ENCODE measurements around the gene MAPK4. TPM values are rescaled to one million over a fixed set of nuclear protein-coding genes. Genes with fewer than 3 reads are reported as not detected.

MAPK4 gene
- total RNA-seq, 1 donor from 2014 or later = 0.89 TPM

- DNase-seq (ENCODE audit: low spot score) (no peak), ATAC-seq (no peak)
- intact Hi-C loops (cut with DNase I) = no loop called here
Measured at GRCh38 chr18:50665015-50665414, 105.1 kb downstream of the MAPK4 start.

GRCh38 chr18:50665519-50665918 is 105.6 kb downstream of the MAPK4 start:
- ATAC-seq (no peak), DNase-seq (ENCODE audit: low spot score) (no peak)
- intact Hi-C loops (cut with DNase I) = no loop called here

- intact Hi-C loops (cut with DNase I) = no loop called here
- ATAC-seq = no peak
- no peak for DNase-seq (ENCODE audit: low spot score)
Measured at GRCh38 chr18:50666536-50666935, 106.6 kb downstream of the MAPK4 start.

GRCh38 chr18:50671376-50671775 is 111.5 kb downstream of the MAPK4 start:
- intact Hi-C loops (cut with DNase I) = no loop called here
- peak; percentile 92 for ATAC-seq

GRCh38 chr18:50674307-50674980 is 114.6 kb downstream of the MAPK4 start:
- DNase-seq (ENCODE audit: low spot score) (no peak), ATAC-seq (no peak)
- intact Hi-C loops (cut with DNase I) = no loop called here

More at GRCh38 chr18:50671376-50671775, 111.5 kb downstream of the MAPK4 start:
- no peak for DNase-seq (ENCODE audit: low spot score)

- intact Hi-C loops (cut with DNase I) = no loop called here
- no peak for DNase-seq (ENCODE audit: low spot score)
- no peak for ATAC-seq
Measured at GRCh38 chr18:50675043-50675442, 115.2 kb downstream of the MAPK4 start.

GRCh38 chr18:50678651-50679050 is 118.8 kb downstream of the MAPK4 start:
- intact Hi-C loops (cut with DNase I) = no loop called here
- no peak for ATAC-seq
- no peak for DNase-seq (ENCODE audit: low spot score)

- DNase-seq (ENCODE audit: low spot score) = no peak
Measured at GRCh38 chr18:50679056-50679455, 119.2 kb downstream of the MAPK4 start.

GRCh38 chr18:50679656-50680055 is 119.8 kb downstream of the MAPK4 start:
- intact Hi-C loops (cut with DNase I) = no loop called here
- ATAC-seq = peak; percentile 17
- DNase-seq (ENCODE audit: low spot score) = no peak

More at GRCh38 chr18:50679056-50679455, 119.2 kb downstream of the MAPK4 start:
- ATAC-seq = no peak
- intact Hi-C loops (cut with DNase I) = no loop called here

GRCh38 chr18:50680966-50681365 is 121.1 kb downstream of the MAPK4 start:
- DNase-seq (ENCODE audit: low spot score) = no peak
- intact Hi-C loops (cut with DNase I) = no loop called here
- no peak for ATAC-seq

GRCh38 chr18:50682852-50683251 is 123.0 kb downstream of the MAPK4 start:
- intact Hi-C loops (cut with DNase I) = no loop called here
- ATAC-seq = no peak
- no peak for DNase-seq (ENCODE audit: low spot score)

- intact Hi-C loops (cut with DNase I) = no loop called here
- DNase-seq (ENCODE audit: low spot score) (peak; percentile 3), ATAC-seq (no peak)
Measured at GRCh38 chr18:50686409-50686808, 126.5 kb downstream of the MAPK4 start.

GRCh38 chr18:50687491-50687890 is 127.6 kb downstream of the MAPK4 start:
- intact Hi-C loops (cut with DNase I) = no loop called here
- DNase-seq (ENCODE audit: low spot score) = peak; percentile 35
- ATAC-seq = no peak

- DNase-seq (ENCODE audit: low spot score) (no peak), ATAC-seq (no peak)
- intact Hi-C loops (cut with DNase I) = no loop called here
Measured at GRCh38 chr18:50689578-50689977, 129.7 kb downstream of the MAPK4 start.

- ATAC-seq (no peak), DNase-seq (ENCODE audit: low spot score) (no peak)
- intact Hi-C loops (cut with DNase I) = no loop called here
Measured at GRCh38 chr18:50694147-50694546, 134.3 kb downstream of the MAPK4 start.

GRCh38 chr18:50695431-50696176 is 135.7 kb downstream of the MAPK4 start:
- intact Hi-C loops (cut with DNase I) = no loop called here
- ATAC-seq (no peak), DNase-seq (ENCODE audit: low spot score) (peak; percentile 40)

- ATAC-seq = no peak
- intact Hi-C loops (cut with DNase I) = no loop called here
- peak; percentile 6 for DNase-seq (ENCODE audit: low spot score)
Measured at GRCh38 chr18:50696436-50696835, 136.5 kb downstream of the MAPK4 start.

- ATAC-seq (no peak), DNase-seq (ENCODE audit: low spot score) (no peak)
- intact Hi-C loops (cut with DNase I) = no loop called here
Measured at GRCh38 chr18:50696929-50697328, 137.0 kb downstream of the MAPK4 start.

- DNase-seq (ENCODE audit: low spot score) (peak; percentile 4), ATAC-seq (no peak)
- intact Hi-C loops (cut with DNase I) = no loop called here
Measured at GRCh38 chr18:50697509-50697908, 137.6 kb downstream of the MAPK4 start.

Data from sciatic nerve (tissue), 2 donors.